ENCODE data around the gene ARAP2. TPM values are rescaled to one million over a fixed set of nuclear protein-coding genes. Genes with fewer than 3 reads are reported as not detected.

The ARAP2 gene
- total RNA-seq, 1 experiment from 2014 or later = 25.8 TPM

DNA sequence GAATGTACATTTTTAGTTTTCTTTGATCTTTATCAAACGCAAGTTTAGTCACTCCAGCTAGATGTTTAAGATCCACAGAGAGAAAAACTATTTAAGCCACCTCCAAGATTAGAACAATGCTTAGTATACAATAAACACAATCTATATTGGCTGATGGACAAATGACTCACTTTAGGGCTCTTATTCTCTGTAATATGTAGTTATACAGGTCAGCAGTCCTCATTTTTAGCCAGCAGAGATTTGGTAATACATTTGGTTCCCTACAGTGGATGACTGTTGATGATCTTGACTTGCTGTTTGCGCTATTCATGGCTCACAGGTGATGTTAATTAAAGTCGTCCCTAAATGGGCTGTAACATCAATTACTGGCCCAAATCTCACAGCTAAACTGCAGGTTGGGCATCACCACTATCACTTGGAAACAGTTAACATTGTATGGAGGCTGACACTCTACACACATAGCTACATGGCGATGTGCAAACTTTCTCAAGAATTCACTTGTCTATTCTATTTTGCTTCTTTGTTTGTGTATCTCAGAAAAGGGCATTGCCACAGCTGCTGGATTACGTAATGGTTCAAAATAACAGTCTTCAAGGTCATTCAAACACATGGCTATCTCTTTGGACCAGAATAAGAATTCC, 25.3 kb upstream of the ARAP2 start:
- TF ChIP-seq EZH2 (IDR thresholded peaks at IDR 0.05; ENCODE audit: low read depth) = no peak
- no peak for TF ChIP-seq CTCF (conservative IDR thresholded peaks at IDR 0.05)
- no peaks in the 10 kb centered on the region for H3K79me2 ChIP-seq (ENCODE audit: low read depth)
- H3K36me3 ChIP-seq (ENCODE audit: low read depth) = no peaks in the 10 kb centered on the region
- H3K9me3 ChIP-seq (ENCODE audit: insufficient read depth, low read depth) = peaks cover 2% of the 10 kb centered on the region; the same call in 1 of the 2 replicates
- H4K20me1 ChIP-seq (ENCODE audit: insufficient read depth) = no peaks in the 10 kb centered on the region
- no peak for DNase-seq
- ChIA-PET CTCF (no interaction called here), POLR2A (ENCODE audit: unreplicated experiment) (no interaction called here)
- intact Hi-C loops (cut with micrococcal nuclease; ENCODE audit: unreplicated experiment) = no loop called here
- no peak overlapping the region for H3K27ac ChIP-seq
- no peaks in the 10 kb centered on the region for H3K9me2 ChIP-seq (ENCODE audit: insufficient read depth)
- H3K4me1 ChIP-seq (replicated peaks; ENCODE audit: insufficient read depth) = peaks cover 8% of the 10 kb centered on the region; the same call in 1 of the 2 replicates
- BruUV-seq (replicated peaks) = no TSS peak
- no peak overlapping the region for H2AFZ ChIP-seq
- no peak overlapping the region for H3K4me3 ChIP-seq
- H3K27me3 ChIP-seq (ENCODE audit: insufficient read depth, low read depth) = no peaks in the 10 kb centered on the region
- no peaks in the 10 kb centered on the region for H3F3A ChIP-seq (ENCODE audit: insufficient read depth, low read depth)
- no peak overlapping the region for H3K4me2 ChIP-seq

GRCh38 chr4:36269101-36269500, 24.8 kb upstream of the ARAP2 start:
- no peaks in the 10 kb centered on the region for H3K36me3 ChIP-seq (ENCODE audit: low read depth)
- POLR2A ChIA-PET (ENCODE audit: unreplicated experiment) = no interaction called here
- intact Hi-C loops (cut with micrococcal nuclease; ENCODE audit: unreplicated experiment) = no loop called here
- TF ChIP-seq CTCF (conservative IDR thresholded peaks at IDR 0.05) (no peak), EZH2 (IDR thresholded peaks at IDR 0.05; ENCODE audit: low read depth) (no peak)
- DNase-seq = no peak
- H2AFZ ChIP-seq = no peak overlapping the region
- H3F3A ChIP-seq (ENCODE audit: insufficient read depth, low read depth) = no peaks in the 10 kb centered on the region
- no TSS peak for BruUV-seq (replicated peaks)
- H3K9me2 ChIP-seq (ENCODE audit: insufficient read depth) = no peaks in the 10 kb centered on the region
- peaks cover 8% of the 10 kb centered on the region; the same call in 1 of the 2 replicates for H3K4me1 ChIP-seq (replicated peaks; ENCODE audit: insufficient read depth)
- H3K27me3 ChIP-seq (ENCODE audit: insufficient read depth, low read depth) = no peaks in the 10 kb centered on the region
- CTCF ChIA-PET = no interaction called here
- H3K27ac ChIP-seq = no peak overlapping the region
- no peak overlapping the region for H3K4me3 ChIP-seq
- no peaks in the 10 kb centered on the region for H4K20me1 ChIP-seq (ENCODE audit: insufficient read depth)
- H3K4me2 ChIP-seq = no peak overlapping the region
- peaks cover 2% of the 10 kb centered on the region; the same call in 1 of the 2 replicates for H3K9me3 ChIP-seq (ENCODE audit: insufficient read depth, low read depth)
- no peaks in the 10 kb centered on the region for H3K79me2 ChIP-seq (ENCODE audit: low read depth)

- no peak overlapping the region for H3K27ac ChIP-seq
- H3K79me2 ChIP-seq (ENCODE audit: low read depth) = no peaks in the 10 kb centered on the region
- DNase-seq = no peak
- H3K9me2 ChIP-seq (ENCODE audit: insufficient read depth) = no peaks in the 10 kb centered on the region
- H3K27me3 ChIP-seq (ENCODE audit: insufficient read depth, low read depth) = no peaks in the 10 kb centered on the region
- no peaks in the 10 kb centered on the region for H3K4me1 ChIP-seq (replicated peaks; ENCODE audit: insufficient read depth)
- BruUV-seq (replicated peaks) = no TSS peak
- peaks cover 2% of the 10 kb centered on the region; the same call in 1 of the 2 replicates for H3K9me3 ChIP-seq (ENCODE audit: insufficient read depth, low read depth)
- H3F3A ChIP-seq (ENCODE audit: insufficient read depth, low read depth) = no peaks in the 10 kb centered on the region
- no peak for TF ChIP-seq EZH2 (IDR thresholded peaks at IDR 0.05; ENCODE audit: low read depth)
- TF ChIP-seq CTCF (conservative IDR thresholded peaks at IDR 0.05) = no peak
- no peaks in the 10 kb centered on the region for H3K36me3 ChIP-seq (ENCODE audit: low read depth)
- ChIA-PET POLR2A (ENCODE audit: unreplicated experiment) (no interaction called here), CTCF (no interaction called here)
- no peak overlapping the region for H3K4me3 ChIP-seq
- no peaks in the 10 kb centered on the region for H4K20me1 ChIP-seq (ENCODE audit: insufficient read depth)
- intact Hi-C loops (cut with micrococcal nuclease; ENCODE audit: unreplicated experiment) = no loop called here
- no peak overlapping the region for H3K4me2 ChIP-seq
- H2AFZ ChIP-seq = no peak overlapping the region
Observed at GRCh38 chr4:36267486-36268268, 23.4 kb upstream of the ARAP2 start.

Data from PC-9 (cell line).